HEK293 (cell line): ENCODE results near the gene LRP1-AS.

Source experiments
- ATF2 ChIP-seq: fragments of 450-650 bp; formaldehyde crosslinking; IDR thresholded peaks from 2 replicates; pipeline ENCODE4 v1.5.1; 2016; ENCODE audit warnings: missing biosample characterization, missing genetic modification characterization, low read depth
- GLIS1 ChIP-seq: fragments of 450-650 bp; formaldehyde crosslinking; IDR thresholded peaks from 2 replicates; pipeline ENCODE4 v1.5.1; 2016; ENCODE audit warnings: missing biosample characterization, missing genetic modification characterization
- KLF17 ChIP-seq: fragments of 450-650 bp; formaldehyde crosslinking; IDR thresholded peaks from 2 replicates; pipeline ENCODE4 v1.5.1; 2016; ENCODE audit warnings: missing biosample characterization, missing genetic modification characterization
- KLF7 ChIP-seq: fragments of 450-650 bp; formaldehyde crosslinking; IDR thresholded peaks from 2 replicates; pipeline ENCODE4 v1.5.1; 2016; ENCODE audit warnings: missing biosample characterization, missing genetic modification characterization, borderline replicate concordance
- REST ChIP-seq: fragments of 450-650 bp; formaldehyde crosslinking; IDR thresholded peaks from 2 replicates; pipeline ENCODE4 v1.5.1; 2016; ENCODE audit warnings: missing biosample characterization, missing genetic modification characterization
- SETDB1 ChIP-seq: IDR thresholded peaks from one replicate; pipeline ENCODE4 v1.6.1; 2017; ENCODE audit warnings: mild to moderate bottlenecking, low read length, moderate library complexity, mixed read lengths; ENCODE audit not compliant: insufficient read length
- TCF7L2 ChIP-seq: IDR thresholded peaks from 2 replicates; pipeline ENCODE4 v1.6.1; 2011; ENCODE audit warnings: low read depth, mild to moderate bottlenecking, inconsistent platforms, low read length, moderate library complexity, borderline replicate concordance
- ZBTB44 ChIP-seq: fragments of 450-650 bp; IDR thresholded peaks from 2 replicates; pipeline ENCODE4 v1.5.1; 2018; ENCODE audit warnings: missing biosample characterization, mild to moderate bottlenecking, missing genetic modification characterization
- ZBTB48 ChIP-seq: fragments of 450-650 bp; formaldehyde crosslinking; IDR thresholded peaks from 2 replicates; pipeline ENCODE4 v1.5.1; 2016; ENCODE audit warnings: missing biosample characterization, missing genetic modification characterization
- ZEB2 ChIP-seq: fragments of 450-650 bp; formaldehyde crosslinking; IDR thresholded peaks from 2 replicates; pipeline ENCODE4 v1.5.1; 2016; ENCODE audit warnings: missing biosample characterization, missing genetic modification characterization
- ZFHX2 ChIP-seq: fragments of 450-650 bp; formaldehyde crosslinking; conservative IDR thresholded peaks from 2 replicates; pipeline ENCODE4 v1.5.1; 2016; ENCODE audit warnings: missing biosample characterization, missing genetic modification characterization
- ZFP69B ChIP-seq: fragments of 450-650 bp; formaldehyde crosslinking; IDR thresholded peaks from 2 replicates; pipeline ENCODE4 v1.5.1; 2016; ENCODE audit warnings: missing biosample characterization, missing genetic modification characterization
- ZNF202 ChIP-seq: fragments of 450-650 bp; formaldehyde crosslinking; IDR thresholded peaks from 2 replicates; pipeline ENCODE4 v1.5.1; 2016; ENCODE audit warnings: missing biosample characterization, missing genetic modification characterization, borderline replicate concordance
- ZNF221 ChIP-seq: fragments of 450-650 bp; formaldehyde crosslinking; IDR thresholded peaks from 2 replicates; pipeline ENCODE4 v1.5.1; 2017; ENCODE audit warnings: missing biosample characterization, missing genetic modification characterization, borderline replicate concordance
- ZNF292 ChIP-seq: fragments of 450-650 bp; formaldehyde crosslinking; IDR thresholded peaks from 2 replicates; pipeline ENCODE4 v1.5.1; 2016; ENCODE audit warnings: low read depth, missing biosample characterization, missing genetic modification characterization, borderline replicate concordance
- ZNF394 ChIP-seq: fragments of 450-650 bp; formaldehyde crosslinking; IDR thresholded peaks from 2 replicates; pipeline ENCODE4 v1.5.1; 2016; ENCODE audit warnings: missing biosample characterization, missing genetic modification characterization, mild to moderate bottlenecking, moderate library complexity, borderline replicate concordance
- ZNF398 ChIP-seq: fragments of 450-650 bp; formaldehyde crosslinking; IDR thresholded peaks from 2 replicates; pipeline ENCODE4 v1.5.1; 2017; ENCODE audit warnings: missing biosample characterization, missing genetic modification characterization
- ZNF423 ChIP-seq: fragments of 450-650 bp; formaldehyde crosslinking; IDR thresholded peaks from 2 replicates; pipeline ENCODE4 v1.5.1; 2016; ENCODE audit warnings: missing biosample characterization, missing genetic modification characterization
- ZNF48 ChIP-seq: fragments of 450-650 bp; formaldehyde crosslinking; IDR thresholded peaks from 2 replicates; pipeline ENCODE4 v1.5.1; 2016; ENCODE audit warnings: missing biosample characterization, missing genetic modification characterization
- ZNF549 ChIP-seq: fragments of 450-650 bp; IDR thresholded peaks from 2 replicates; pipeline ENCODE4 v1.5.1; 2018; ENCODE audit warnings: missing biosample characterization, missing genetic modification characterization, mild to moderate bottlenecking, inconsistent platforms, moderate library complexity
- ZNF580 ChIP-seq: fragments of 450-650 bp; formaldehyde crosslinking; IDR thresholded peaks from 2 replicates; pipeline ENCODE4 v1.5.1; 2016; ENCODE audit warnings: missing biosample characterization, missing genetic modification characterization
- ZNF610 ChIP-seq: fragments of 450-650 bp; formaldehyde crosslinking; IDR thresholded peaks from 2 replicates; pipeline ENCODE4 v1.5.1; 2016; ENCODE audit warnings: missing biosample characterization, missing genetic modification characterization, borderline replicate concordance
- ZNF626 ChIP-seq: fragments of 450-650 bp; sonication (Bioruptor Pico); formaldehyde crosslinking; IDR thresholded peaks from 2 replicates; pipeline ENCODE4 v1.5.1; 2018; ENCODE audit warnings: missing biosample characterization, missing genetic modification characterization, inconsistent platforms
- ZNF701 ChIP-seq: fragments of 450-650 bp; formaldehyde crosslinking; IDR thresholded peaks from 2 replicates; pipeline ENCODE4 v1.5.1; 2016; ENCODE audit warnings: missing biosample characterization, missing genetic modification characterization
- ZNF830 ChIP-seq: fragments of 450-650 bp; IDR thresholded peaks from 2 replicates; pipeline ENCODE4 v1.5.0; 2018; ENCODE audit warnings: missing biosample characterization, missing genetic modification characterization, low read depth, mild to moderate bottlenecking, moderate library complexity
- TF ChIP-seq, protein P1 (sequence below): fragments of 450-650 bp; formaldehyde crosslinking; IDR thresholded peaks from 2 replicates; pipeline ENCODE4; 2016; ENCODE audit warnings: missing biosample characterization, missing genetic modification characterization
- TF ChIP-seq, protein P2 (sequence below): fragments of 450-650 bp; formaldehyde crosslinking; IDR thresholded peaks from 2 replicates; pipeline ENCODE4 v1.5.1; 2017; ENCODE audit warnings: missing biosample characterization, missing genetic modification characterization

The LRP1-AS gene

GRCh38 chr12:57127101-57127725 lies 20.2 kb downstream of the LRP1-AS start (continued):
- TF ChIP-seq ZNF48 (tag by site-specific recombination): no peak
- TF ChIP-seq ZNF423 (tag by site-specific recombination): no peak
- TF ChIP-seq ZBTB44 (tag by site-specific recombination): no peak
- TF ChIP-seq ZNF398: no peak
- TF ChIP-seq, protein P1, sequence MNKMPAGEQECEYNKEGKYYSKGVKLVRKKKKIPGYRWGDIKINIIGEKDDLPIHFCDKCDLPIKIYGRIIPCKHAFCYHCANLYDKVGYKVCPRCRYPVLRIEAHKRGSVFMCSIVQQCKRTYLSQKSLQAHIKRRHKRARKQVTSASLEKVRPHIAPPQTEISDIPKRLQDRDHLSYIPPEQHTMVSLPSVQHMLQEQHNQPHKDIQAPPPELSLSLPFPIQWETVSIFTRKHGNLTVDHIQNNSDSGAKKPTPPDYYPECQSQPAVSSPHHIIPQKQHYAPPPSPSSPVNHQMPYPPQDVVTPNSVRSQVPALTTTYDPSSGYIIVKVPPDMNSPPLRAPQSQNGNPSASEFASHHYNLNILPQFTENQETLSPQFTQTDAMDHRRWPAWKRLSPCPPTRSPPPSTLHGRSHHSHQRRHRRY (tag by site-specific recombination): no peak
- TF ChIP-seq ZNF292: no peak
- TF ChIP-seq KLF7: no peak
- TF ChIP-seq ZNF626 (tag by site-specific recombination): no peak
- no peak for TF ChIP-seq ATF2
- no peak for TF ChIP-seq ZFP69B (tag by site-specific recombination)
- TF ChIP-seq ZEB2 (tag by site-specific recombination): peak; percentile 11; the same call in 1 of the 2 replicates
- no peak for TF ChIP-seq ZNF610 (tag by site-specific recombination)
- TF ChIP-seq, protein P2, sequence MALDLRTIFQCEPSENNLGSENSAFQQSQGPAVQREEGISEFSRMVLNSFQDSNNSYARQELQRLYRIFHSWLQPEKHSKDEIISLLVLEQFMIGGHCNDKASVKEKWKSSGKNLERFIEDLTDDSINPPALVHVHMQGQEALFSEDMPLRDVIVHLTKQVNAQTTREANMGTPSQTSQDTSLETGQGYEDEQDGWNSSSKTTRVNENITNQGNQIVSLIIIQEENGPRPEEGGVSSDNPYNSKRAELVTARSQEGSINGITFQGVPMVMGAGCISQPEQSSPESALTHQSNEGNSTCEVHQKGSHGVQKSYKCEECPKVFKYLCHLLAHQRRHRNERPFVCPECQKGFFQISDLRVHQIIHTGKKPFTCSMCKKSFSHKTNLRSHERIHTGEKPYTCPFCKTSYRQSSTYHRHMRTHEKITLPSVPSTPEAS (tag by site-specific recombination): no peak
- TF ChIP-seq SETDB1: no peak
- no peak; the same call in 1 of the 2 replicates for TF ChIP-seq GLIS1 (tag by site-specific recombination)
- peak; percentile 82; the same call in 1 of the 2 replicates for TF ChIP-seq KLF17
- TF ChIP-seq ZNF830 (tag by site-specific recombination): no peak
- TF ChIP-seq ZBTB48: no peak
- no peak for TF ChIP-seq ZNF202
- no peak for TF ChIP-seq ZNF701
- TF ChIP-seq ZNF580 (tag by site-specific recombination): no peak
- no peak for TF ChIP-seq TCF7L2
- no peak for TF ChIP-seq ZNF221 (tag by site-specific recombination)
- no peak for TF ChIP-seq ZFHX2 (tag by site-specific recombination)
- TF ChIP-seq REST (tag by site-specific recombination): no peak; the same call in 1 of the 2 replicates
- TF ChIP-seq ZNF549 (tag by site-specific recombination): no peak
- TF ChIP-seq ZNF394 (tag by site-specific recombination): no peak
